Right atrium auricular region (tissue), 2 donors: Measurements from ENCODE around the gene CTSS. TPM values are rescaled to one million over a fixed set of nuclear protein-coding genes. Genes with fewer than 3 reads are reported as not detected.

Source experiments
- DNase-seq: peaks from one replicate; pipeline ENCODE4 v3.0.0-alpha.2; 2019; ENCODE audit warnings: low spot score
- H3K27ac ChIP-seq, 2 donors: fragments of 200-600 bp; sonication (generic); 1 replicate in 1 of 2; 2 replicates in 1 of 2; pipeline ENCODE4 v1.5.1; 2016 to 2019
- H3K27me3 ChIP-seq, 2 donors: fragments of 200-600 bp; sonication (generic); one replicate each; pipeline versions ENCODE4 v1.5.1 to v1.6.0; 2017 to 2019
- H3K36me3 ChIP-seq: fragments of 200-600 bp; sonication (generic); one replicate; pipeline ENCODE4 v1.5.1; 2016
- H3K4me1 ChIP-seq, 2 donors: fragments of 200-600 bp; sonication (generic); one replicate each; pipeline versions ENCODE4 v1.5.1 to v1.6.0; 2017 to 2019
- H3K4me3 ChIP-seq, 2 donors: fragments of 200-600 bp; sonication (generic); 1 replicate in 1 of 2; 2 replicates in 1 of 2; pipeline ENCODE4 v1.5.1; 2017 to 2019; ENCODE audit warnings: mild to moderate bottlenecking in 1 of 2, moderate library complexity in 1 of 2
- H3K9me3 ChIP-seq, 2 donors: fragments of 200-600 bp; sonication (generic); one replicate each; pipeline ENCODE4 v1.5.1; 2019
- total RNA-seq, 2 donors: library from RNA; depleted of rRNA; stranded (reverse); fragments of >200 nt; gene quantifications; one replicate each; pipeline ENCODE4 v1.1.0, GENCODE V29; 2016
- TF ChIP-seq, protein P1 (sequence below), 2 donors: fragments of 200-600 bp; sonication (generic); IDR thresholded peaks; one replicate each; pipeline ENCODE4 v1.5.1; 2019; ENCODE audit warnings: antibody characterized with exemption in 2 of 2

The CTSS gene
- total RNA-seq, 2 donors from 2014 or later, result 7.3 to 33.2 TPM

DNA sequence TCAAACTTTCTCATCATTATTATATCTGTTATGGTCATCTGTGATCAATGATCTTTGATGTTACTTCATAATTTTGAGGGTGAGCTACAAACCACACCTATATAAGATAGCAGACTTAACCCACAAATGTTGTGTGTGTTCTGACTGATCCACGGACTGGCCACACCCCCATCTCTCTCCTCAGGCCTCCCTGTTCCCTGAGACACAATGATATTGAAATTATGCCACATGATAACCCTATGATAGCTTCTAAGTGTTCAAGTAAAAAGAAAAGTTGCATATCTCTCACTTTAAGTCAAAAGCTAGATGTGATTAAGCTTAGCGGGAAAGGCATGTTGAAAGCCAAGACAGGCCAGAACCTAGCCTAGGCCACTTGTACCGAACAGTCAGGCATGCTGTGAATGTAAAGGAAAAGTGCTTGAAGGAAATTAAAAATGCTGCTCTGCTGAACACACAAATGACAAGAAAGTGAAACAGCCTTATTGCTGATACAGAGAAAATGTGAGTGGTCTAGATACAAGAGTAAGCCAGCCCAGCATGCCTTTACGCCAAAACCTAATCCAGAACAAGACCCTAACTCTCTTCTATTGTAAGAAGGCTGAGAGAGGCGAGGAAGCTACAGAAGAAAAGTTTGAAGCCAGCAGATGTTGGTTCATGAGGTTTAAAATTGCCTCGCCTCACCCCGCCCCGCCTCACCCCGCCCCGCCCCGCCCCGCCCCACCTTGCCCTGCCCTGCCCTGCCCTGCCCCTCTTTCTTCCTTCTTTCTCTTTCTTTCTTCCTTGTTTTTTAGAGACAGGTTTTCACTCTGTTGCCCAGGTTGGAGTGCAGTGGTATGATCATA, 16.5 kb downstream of the CTSS start:
- peaks cover 3% of the 10 kb centered on the region for H3K36me3 ChIP-seq
- H3K9me3 ChIP-seq, result no peaks in the 10 kb centered on the region
- H3K27ac ChIP-seq, result no peak overlapping the region
- H3K4me1 ChIP-seq, result no peaks in the 10 kb centered on the region
- TF ChIP-seq, protein P1, sequence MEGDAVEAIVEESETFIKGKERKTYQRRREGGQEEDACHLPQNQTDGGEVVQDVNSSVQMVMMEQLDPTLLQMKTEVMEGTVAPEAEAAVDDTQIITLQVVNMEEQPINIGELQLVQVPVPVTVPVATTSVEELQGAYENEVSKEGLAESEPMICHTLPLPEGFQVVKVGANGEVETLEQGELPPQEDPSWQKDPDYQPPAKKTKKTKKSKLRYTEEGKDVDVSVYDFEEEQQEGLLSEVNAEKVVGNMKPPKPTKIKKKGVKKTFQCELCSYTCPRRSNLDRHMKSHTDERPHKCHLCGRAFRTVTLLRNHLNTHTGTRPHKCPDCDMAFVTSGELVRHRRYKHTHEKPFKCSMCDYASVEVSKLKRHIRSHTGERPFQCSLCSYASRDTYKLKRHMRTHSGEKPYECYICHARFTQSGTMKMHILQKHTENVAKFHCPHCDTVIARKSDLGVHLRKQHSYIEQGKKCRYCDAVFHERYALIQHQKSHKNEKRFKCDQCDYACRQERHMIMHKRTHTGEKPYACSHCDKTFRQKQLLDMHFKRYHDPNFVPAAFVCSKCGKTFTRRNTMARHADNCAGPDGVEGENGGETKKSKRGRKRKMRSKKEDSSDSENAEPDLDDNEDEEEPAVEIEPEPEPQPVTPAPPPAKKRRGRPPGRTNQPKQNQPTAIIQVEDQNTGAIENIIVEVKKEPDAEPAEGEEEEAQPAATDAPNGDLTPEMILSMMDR (IDR thresholded peaks at IDR 0.05), result no peak
- no peak overlapping the region for H3K4me3 ChIP-seq
- no peak for DNase-seq
- H3K27me3 ChIP-seq, result no peaks in the 10 kb centered on the region

DNA sequence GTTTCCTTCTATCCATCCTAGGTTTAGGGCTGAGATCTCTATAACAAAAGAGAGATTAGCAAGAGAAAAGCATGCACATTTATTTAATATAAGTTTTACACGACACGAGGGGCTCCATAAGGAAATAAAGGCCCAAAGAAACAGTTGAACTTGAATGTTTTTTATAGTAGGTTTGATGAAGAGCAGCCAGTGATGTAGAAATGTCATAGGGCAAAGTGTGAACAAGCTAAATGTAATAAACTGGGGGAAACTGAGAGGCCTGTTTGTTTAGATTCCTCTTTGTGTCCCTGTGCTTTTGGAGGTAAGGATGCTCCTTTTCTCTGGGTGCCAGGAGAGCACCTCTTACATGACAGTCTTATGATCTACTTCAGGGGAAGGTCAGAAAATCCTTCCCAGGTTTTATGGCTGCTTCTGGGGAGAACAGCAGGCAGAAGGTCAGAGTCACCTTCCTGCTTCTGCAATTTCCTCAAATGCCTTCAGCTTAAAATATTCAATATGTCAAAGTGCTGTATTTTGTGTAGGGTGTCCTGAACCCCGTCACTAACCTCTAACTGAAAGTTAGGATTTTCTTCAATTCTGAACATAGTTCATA, 35.4 kb downstream of the CTSS start:
- H3K36me3 ChIP-seq, result no peaks in the 10 kb centered on the region

DNA sequence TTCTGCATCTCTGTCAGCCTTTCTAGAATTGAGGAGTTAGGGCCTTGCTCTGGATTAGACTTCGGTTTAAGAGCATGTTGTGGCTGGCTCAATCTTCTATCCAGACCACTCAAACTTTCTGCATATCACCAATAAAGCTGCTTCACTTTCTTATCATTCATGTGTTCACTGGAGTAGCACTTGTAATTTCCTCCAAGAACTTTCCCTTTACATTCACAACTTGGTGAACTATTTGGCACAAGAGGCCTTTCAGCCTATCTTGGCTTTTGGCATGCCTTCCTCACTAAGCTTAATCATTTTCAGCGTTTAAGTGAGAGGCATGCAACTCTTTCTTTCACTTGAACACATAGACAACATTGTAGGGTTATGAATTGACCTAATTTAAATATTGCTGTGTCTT, 41.2 kb downstream of the CTSS start:
- TF ChIP-seq, protein P1 (IDR thresholded peaks at IDR 0.05), result no peak
- Histone ChIP-seq H3K27me3 (no peaks in the 10 kb centered on the region), H3K27ac (no peak overlapping the region)

More for the DNA sequence above, 35.4 kb downstream of the CTSS start:
- no peaks in the 10 kb centered on the region for H3K4me1 ChIP-seq
- no peak for DNase-seq
- H3K27ac ChIP-seq, result no peak overlapping the region
- TF ChIP-seq, protein P1 (IDR thresholded peaks at IDR 0.05), result no peak
- H3K4me3 ChIP-seq, result no peak overlapping the region
- H3K27me3 ChIP-seq, result no peaks in the 10 kb centered on the region
- no peaks in the 10 kb centered on the region for H3K9me3 ChIP-seq

DNA sequence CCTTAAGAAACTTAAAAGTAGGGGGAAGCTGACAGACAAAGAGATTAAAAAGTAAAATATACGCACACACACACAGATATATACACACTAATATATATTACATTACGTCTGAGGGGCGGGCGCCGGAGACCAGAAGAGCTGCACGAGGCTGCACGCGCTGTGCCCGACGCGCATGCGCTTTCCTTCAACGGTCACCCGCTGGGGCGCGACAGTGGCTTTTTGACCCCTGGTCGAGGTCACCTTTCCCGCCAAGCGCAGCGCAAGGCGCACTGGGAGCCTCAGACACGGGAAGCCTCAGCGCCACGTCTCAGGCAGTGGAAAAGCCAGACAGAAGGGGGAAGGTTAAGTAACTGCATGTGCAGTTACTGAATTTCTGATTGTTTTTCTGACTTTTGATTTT, 44.9 kb downstream of the CTSS start, which contains the start of gene HORMAD1:
Gene HORMAD1, minus strand, starts transcription at position 193 of the 400 bp plus-strand sequence. CDS start 1,390 bp downstream, outside the sequence.
- Histone ChIP-seq H3K9me3 (no peaks in the 10 kb centered on the region), H3K4me3 (no peak within 1 kb of the TSS), H3K27ac (no peak within 1 kb of the TSS), H3K27me3 (no peaks in the 10 kb centered on the region), H3K4me1 (no peaks in the 10 kb centered on the region), H3K36me3 (no peaks in the 10 kb centered on the region)
- no peak for DNase-seq
- TF ChIP-seq, protein P1 (IDR thresholded peaks at IDR 0.05), result no peak

More for the DNA sequence above, 41.2 kb downstream of the CTSS start:
- no peak for DNase-seq
- no peaks in the 10 kb centered on the region for H3K9me3 ChIP-seq
- H3K36me3 ChIP-seq, result no peaks in the 10 kb centered on the region
- H3K4me1 ChIP-seq, result no peaks in the 10 kb centered on the region
- no peak overlapping the region for H3K4me3 ChIP-seq

DNA sequence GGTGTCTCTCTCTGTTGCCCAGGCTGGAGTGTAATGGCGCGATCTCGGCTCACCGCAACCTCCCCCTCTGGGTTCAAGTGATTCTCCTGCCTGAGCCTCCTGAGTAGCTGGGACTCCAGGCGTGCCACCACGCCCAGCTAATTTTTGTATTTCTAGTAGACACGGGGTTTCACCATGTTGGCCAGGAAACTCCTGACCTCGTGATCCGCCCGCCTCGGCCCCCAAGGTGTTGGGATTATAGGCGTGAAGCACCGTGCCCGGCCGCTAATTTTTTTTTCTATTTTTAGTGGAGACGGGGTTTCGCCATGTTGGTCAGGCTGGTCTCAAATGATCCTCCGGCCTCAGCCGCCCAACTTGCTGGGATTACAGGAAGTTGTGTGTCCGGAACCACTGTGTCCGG, 45.5 kb downstream of the CTSS start:
- Histone ChIP-seq H3K36me3 (no peaks in the 10 kb centered on the region), H3K27me3 (no peaks in the 10 kb centered on the region), H3K4me3 (no peak overlapping the region), H3K4me1 (no peaks in the 10 kb centered on the region), H3K27ac (no peak overlapping the region), H3K9me3 (no peaks in the 10 kb centered on the region)
- TF ChIP-seq, protein P1 (IDR thresholded peaks at IDR 0.05), result no peak
- DNase-seq, result no peak
